Endothelial cell of umbilical vein (primary cell): Measurements from ENCODE around the gene ZNF595.
"Not testable (repeated sequence)": the region's sequence is repeated elsewhere in the genome, so short reads cannot be mapped to it uniquely, and the experiment has no call there.

Experiments
- EZH2 ChIP-seq: IDR thresholded peaks from 2 replicates; pipeline ENCODE4 v1.6.1; 2012; ENCODE audit warnings: borderline replicate concordance, low read depth, mild to moderate bottlenecking, moderate library complexity, low read length, inconsistent platforms; ENCODE audit not compliant: severe bottlenecking
- GATA2 ChIP-seq: IDR thresholded peaks from 2 replicates; pipeline ENCODE4 v1.7.0; 2011; ENCODE audit warnings: low read depth, mild to moderate bottlenecking, moderate library complexity, mixed read lengths, low read length; ENCODE audit not compliant: insufficient read length, insufficient read depth
- JUN ChIP-seq: IDR thresholded peaks from 2 replicates; pipeline ENCODE4 v1.6.1; 2011; ENCODE audit warnings: borderline replicate concordance, low read depth; ENCODE audit not compliant: insufficient read length, insufficient read depth
- MAX ChIP-seq: IDR thresholded peaks from 2 replicates; pipeline ENCODE4 v1.6.1; 2011; ENCODE audit not compliant: insufficient read depth, insufficient read length
- MYC ChIP-seq: IDR thresholded peaks from one replicate; pipeline ENCODE4 v1.6.1; 2011; ENCODE audit warnings: mild to moderate bottlenecking, low read depth, low read length
- POLR2A ChIP-seq: IDR thresholded peaks from 2 replicates; pipeline ENCODE4 v1.6.1; 2012; ENCODE audit warnings: low read depth, mild to moderate bottlenecking, control low read depth, low read length
- POLR2AphosphoS5 ChIP-seq: IDR thresholded peaks from 2 replicates; pipeline ENCODE4 v1.6.1; 2012; ENCODE audit warnings: low read depth, mild to moderate bottlenecking, control low read depth, low read length, moderate library complexity; ENCODE audit not compliant: insufficient read depth
- TF ChIP-seq, protein P1 (sequence below), 2 donors: IDR thresholded peaks; 1 replicate in 1 of 2; 2 replicates in 1 of 2; pipeline ENCODE4 v1.5.1; 2011; ENCODE audit warnings: low read length in 2 of 2, mild to moderate bottlenecking in 2 of 2, moderate library complexity in 2 of 2, control low read depth in 1 of 2, inconsistent platforms in 1 of 2, low read depth in 1 of 2; ENCODE audit not compliant: insufficient read depth in 1 of 2; ENCODE audit errors: extremely low read depth in 1 of 2

GRCh38 chr4:11095-11815, 41.9 kb upstream of the ZNF595 start:
- TF ChIP-seq POLR2A, MAX, POLR2AphosphoS5, MYC, EZH2, GATA2, JUN: not testable (repeated sequence)
- TF ChIP-seq, protein P1, sequence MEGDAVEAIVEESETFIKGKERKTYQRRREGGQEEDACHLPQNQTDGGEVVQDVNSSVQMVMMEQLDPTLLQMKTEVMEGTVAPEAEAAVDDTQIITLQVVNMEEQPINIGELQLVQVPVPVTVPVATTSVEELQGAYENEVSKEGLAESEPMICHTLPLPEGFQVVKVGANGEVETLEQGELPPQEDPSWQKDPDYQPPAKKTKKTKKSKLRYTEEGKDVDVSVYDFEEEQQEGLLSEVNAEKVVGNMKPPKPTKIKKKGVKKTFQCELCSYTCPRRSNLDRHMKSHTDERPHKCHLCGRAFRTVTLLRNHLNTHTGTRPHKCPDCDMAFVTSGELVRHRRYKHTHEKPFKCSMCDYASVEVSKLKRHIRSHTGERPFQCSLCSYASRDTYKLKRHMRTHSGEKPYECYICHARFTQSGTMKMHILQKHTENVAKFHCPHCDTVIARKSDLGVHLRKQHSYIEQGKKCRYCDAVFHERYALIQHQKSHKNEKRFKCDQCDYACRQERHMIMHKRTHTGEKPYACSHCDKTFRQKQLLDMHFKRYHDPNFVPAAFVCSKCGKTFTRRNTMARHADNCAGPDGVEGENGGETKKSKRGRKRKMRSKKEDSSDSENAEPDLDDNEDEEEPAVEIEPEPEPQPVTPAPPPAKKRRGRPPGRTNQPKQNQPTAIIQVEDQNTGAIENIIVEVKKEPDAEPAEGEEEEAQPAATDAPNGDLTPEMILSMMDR (IDR thresholded peaks at IDR 0.05; ENCODE audit: extremely low read depth in 1 of 2, insufficient read depth in 1 of 2, low read depth in 1 of 2, low read length in 2 of 2), result not testable (repeated sequence)
